HG03159 (cell line): ENCODE results near the gene FRS2.

Experiments used
- ATAC-seq: cut with Tn5 transposase; IDR thresholded peaks from one replicate; pipeline ENCODE4 v1.9.1; 2021; ENCODE audit warnings: mild to moderate bottlenecking, moderate library complexity; ENCODE audit not compliant: unreplicated experiment

The FRS2 gene

GRCh38 chr12:69619050-69619449 lies 148.9 kb downstream of the FRS2 start:
- ATAC-seq = no peak

GRCh38 chr12:69620077-69620476 lies 149.9 kb downstream of the FRS2 start:
- no peak for ATAC-seq

GRCh38 chr12:69620921-69621320 lies 150.7 kb downstream of the FRS2 start:
- ATAC-seq = no peak

GRCh38 chr12:69621551-69621950 lies 151.4 kb downstream of the FRS2 start:
- ATAC-seq = no peak

GRCh38 chr12:69623970-69624369 lies 153.8 kb downstream of the FRS2 start:
- no peak for ATAC-seq

GRCh38 chr12:69627501-69627900 lies 157.3 kb downstream of the FRS2 start:
- no peak for ATAC-seq
